HG02798 (cell line): Measurements from ENCODE around the gene DUOX2.

ENCODE experiments used
- ATAC-seq: cut with Tn5 transposase; IDR thresholded peaks from one replicate; pipeline ENCODE4 v1.9.1; 2021; ENCODE audit warnings: mild to moderate bottlenecking; ENCODE audit not compliant: unreplicated experiment, poor library complexity

DUOX2 gene

DNA sequence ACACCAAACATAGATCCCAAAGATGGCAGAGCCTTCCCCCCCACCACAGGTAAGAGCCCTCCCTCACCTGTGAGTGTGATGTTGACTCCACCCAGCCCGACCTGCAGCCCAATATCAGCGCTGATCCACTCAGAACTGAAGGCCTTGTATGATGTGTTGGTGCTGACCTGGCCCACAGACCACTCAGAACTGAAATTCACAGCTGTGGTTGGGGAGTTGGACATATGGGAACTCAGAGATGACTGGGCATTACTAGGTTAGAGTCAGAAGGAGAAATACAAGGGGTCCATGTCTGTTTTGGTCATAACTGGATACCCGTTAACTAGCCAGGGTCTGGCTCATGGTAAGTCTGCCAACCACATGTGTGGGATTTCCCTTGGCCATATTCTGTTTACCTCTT, 7.0 kb upstream of the DUOX2 start:
- ATAC-seq, result no peak

- ATAC-seq, result no peak
Measured at GRCh38 chr15:45120081-45120972, 6.4 kb upstream of the DUOX2 start.

DNA sequence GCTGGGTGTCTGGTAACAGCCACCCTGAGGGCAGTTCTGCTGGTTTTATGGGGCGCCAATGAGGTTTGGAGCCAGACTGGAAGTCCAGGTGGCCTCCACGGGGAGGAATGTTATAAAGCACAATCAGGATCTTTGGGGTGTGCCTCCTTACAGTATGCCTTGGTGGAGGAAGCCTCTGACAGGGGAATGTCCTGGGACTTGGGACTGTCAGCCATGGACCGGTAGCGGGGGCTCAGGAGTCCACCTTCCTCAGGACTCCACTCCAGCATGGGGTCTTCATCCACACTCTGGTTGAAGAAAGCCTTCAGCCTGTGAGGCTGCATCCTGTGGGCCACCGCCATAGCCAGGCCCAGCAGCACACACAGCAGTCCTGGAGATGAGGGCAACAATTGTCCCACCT, 5.0 kb upstream of the DUOX2 start:
- no peak for ATAC-seq

GRCh38 chr15:45118131-45118588, 4.2 kb upstream of the DUOX2 start:
- ATAC-seq, result peak; percentile 89

DNA sequence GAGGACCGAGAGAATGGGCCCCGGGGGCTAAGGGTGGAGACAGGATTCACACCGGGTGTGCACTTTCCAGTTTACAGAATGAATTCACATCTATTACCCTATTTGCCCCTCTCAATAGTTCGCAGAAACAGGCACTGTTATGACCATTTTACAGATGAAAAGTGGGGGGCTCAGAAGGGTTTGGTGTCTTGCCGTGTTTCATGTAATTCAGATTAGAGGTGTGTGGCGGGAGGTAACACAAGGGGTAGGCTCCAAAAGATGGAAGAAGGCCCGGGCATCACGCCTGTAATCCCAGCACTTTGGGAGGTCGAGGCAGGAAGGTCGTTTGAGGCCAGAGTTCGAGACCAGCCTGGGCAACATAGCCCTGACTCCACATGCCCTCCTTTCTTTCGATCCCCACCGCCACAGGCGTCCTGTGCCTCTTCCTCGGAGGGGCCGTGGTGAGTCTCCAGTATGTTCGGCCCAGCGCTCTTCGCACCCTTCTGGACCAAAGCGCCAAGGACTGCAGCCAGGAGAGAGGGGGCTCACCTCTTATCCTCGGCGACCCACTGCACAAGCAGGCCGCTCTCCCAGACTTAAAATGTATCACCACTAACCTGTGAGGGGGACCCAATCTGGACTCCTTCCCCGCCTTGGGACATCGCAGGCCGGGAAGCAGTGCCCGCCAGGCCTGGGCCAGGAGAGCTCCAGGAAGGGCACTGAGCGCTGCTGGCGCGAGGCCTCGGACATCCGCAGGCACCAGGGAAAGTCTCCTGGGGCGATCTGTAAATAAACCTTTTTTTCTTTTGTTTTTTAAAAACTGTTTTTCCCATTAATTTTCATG, 3.5 kb upstream of the DUOX2 start:
- no peak for ATAC-seq

GRCh38 chr15:45116482-45117307, 2.7 kb upstream of the DUOX2 start:
- no peak for ATAC-seq

- no peak for ATAC-seq
Measured at GRCh38 chr15:45116006-45116481, 2.1 kb upstream of the DUOX2 start.

DNA sequence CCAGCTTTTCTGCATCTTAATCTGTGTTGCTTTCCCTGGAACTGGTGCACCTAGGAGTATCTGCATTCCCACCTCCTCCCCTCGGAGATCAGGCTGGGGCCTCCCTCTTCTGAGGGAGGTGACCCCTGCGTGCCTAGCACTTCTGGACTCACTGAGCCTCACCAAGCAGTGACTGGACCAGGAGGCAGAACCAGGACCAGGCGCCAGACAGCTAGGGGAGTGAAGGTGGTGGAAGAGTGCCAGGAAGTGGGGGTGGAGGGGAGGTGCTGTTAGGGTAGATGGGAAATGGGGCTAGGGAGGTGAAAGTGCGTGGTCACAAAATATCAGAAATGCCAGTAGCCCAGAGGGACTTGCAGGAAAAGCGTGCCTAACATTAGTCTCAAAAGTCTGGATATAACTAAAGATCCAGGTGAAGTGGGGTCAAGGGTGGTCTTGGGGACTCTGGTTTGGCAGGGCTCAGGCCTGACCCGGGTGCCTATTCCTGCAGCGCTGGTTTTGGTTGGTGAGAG, 1.4 kb upstream of the DUOX2 start:
- ATAC-seq, result no peak

DNA sequence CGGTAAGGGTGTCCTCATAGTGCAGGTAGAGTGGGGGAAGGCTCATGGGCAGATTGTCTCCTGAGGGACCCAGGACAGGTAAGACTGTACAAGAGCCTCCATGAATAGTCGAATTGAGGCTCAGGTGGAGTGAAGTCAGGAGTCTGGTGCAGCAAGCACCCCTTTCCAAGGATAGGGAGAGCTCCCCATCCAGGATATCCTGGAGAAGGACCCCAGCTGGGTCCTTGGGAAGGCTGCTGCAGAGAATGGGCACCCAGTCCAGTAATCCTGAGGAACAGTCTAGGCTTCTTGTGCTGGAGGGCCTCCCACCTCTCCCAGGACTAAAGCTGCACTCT, 746 bp upstream of the DUOX2 start:
- ATAC-seq, result no peak

GRCh38 chr15:45113380-45113990, 487 bp downstream of the DUOX2 start:
- ATAC-seq, result no peak

DNA sequence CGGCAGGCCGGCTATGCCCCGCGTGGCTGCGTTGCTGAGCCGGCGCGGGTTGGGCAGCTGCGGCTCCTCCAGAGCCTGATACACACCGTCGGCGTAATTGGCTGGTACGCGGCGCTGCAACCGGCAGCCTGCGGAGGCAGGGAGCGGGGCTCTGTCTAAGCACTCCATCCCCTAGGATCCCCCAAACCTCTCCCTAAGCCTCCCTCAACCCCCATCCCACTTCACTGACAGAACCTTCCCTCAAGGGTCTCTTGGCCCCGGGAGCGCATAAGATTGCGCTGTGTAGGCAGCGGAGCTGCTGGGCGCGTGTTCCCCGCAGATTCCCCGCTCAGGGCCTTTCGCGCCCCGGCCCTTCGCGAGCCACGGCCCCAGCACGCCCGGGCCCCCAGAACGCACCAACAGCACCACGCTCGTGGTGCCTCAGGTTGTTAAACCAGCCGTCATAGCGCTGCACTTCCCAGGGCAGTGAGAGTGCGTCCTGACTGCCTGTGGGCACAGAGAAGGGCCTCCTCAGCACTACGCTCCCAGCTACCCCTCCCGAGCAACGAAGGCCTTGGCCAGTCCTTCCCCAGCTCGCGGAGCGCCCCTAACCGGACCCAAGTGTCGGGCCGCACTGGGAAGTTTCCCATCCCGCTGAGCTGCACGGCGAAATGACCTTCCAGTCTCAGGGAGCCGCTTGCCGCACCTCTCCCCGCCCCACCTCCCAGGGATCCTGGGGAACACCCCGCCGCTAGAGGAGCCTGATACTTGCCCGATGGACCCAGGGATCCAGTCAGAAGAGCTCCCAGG, 1.2 kb downstream of the DUOX2 start:
- no peak for ATAC-seq

DNA sequence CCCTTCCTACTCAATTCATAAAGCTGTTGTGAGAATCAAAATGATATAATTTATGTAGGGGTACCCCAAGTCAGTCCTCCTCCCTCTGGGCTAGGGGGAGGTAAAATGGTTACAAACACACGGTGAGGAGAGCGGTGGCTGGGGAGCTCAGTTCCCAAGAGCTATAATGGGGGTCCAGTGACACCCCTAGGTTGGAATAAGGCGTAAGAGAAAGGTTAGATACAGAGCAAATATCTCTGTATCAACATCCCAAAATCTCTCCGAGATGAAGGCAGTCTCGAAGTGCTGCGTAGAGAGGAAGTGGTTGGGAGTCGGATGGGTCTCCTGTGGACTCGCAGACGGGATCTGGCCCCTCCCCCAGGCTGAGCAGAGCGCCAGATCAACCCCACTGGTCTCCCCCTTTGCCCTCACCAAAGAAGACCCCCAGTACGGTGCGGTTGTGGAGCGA, 1.8 kb downstream of the DUOX2 start:
- ATAC-seq, result no peak

- no peak for ATAC-seq
Measured at GRCh38 chr15:45111390-45112142, 2.4 kb downstream of the DUOX2 start.

- no peak for ATAC-seq
Measured at GRCh38 chr15:45110256-45110820, 3.6 kb downstream of the DUOX2 start.

DNA sequence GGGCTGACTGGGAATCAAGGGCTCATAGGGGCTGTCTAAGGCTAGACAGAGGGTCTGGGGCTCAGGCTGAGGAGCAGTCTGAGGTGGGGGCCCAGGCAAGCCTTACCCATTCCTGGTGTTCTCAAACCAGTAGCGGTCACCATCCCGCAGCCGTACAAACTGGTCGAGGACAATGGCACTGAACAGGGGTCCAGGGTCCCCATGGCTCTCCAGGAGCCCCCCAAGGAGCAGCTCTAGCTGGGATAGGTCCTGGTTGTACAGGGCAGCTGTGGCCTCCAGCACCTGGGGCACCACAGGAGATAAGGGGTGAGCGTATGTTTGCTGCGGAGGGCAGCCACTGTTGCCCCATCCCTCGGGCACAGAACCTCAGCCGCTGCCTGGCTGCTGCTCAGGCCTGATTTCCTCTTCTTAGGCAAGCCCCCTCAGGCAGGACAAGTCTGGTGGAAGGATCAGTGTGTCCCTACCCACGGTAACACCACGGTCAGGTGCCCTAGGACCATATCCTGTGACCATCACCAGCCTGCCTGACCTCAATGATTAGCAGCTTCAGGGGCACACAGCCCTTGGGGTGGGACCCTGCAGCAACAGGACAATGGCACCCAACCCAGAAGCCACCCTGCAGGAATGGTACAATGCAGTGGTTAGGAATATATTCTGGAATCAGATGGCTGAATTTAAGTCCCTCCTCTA, 5.9 kb downstream of the DUOX2 start:
- ATAC-seq, result no peak

DNA sequence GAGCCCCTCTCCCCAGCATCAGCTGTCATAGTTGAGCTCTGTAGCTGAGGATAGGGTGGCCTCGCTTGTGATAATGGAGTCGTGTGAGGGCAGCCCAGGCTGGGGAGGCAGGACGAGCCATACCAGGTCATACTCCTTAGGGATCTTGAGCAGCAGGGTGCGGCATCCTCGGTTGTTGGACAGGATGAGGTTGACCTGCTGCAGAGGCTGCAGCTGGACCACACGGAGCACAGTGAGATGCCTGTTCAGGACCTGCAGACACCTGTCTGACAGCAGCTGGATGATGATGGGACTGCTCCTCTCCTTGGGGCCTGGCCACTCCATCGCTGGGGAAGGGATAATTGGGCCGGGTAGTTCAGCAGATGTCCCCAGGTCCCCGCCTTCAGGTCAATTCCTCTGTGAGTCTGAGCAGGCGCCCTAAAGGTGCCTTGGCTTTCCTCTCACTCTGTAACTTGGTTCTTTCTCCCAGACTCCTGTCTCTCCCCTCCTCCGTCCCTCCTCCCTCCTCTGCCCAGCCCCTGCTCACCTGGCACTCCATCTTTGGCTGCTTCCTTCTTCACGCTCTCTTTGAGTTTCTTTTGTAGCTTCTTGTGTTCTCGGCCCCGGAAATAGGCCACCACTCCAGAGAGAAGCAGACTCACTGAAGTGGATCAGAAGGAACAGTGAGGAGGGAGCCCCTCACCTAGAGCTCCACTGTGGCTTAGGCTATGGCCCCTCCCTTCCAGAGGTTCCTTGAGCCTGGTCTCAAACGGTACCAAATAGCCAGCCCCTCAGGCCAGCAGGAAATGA, 7.8 kb downstream of the DUOX2 start:
- ATAC-seq, result no peak

GRCh38 chr15:45105586-45105985, 8.4 kb downstream of the DUOX2 start:
- ATAC-seq, result no peak
